OCI-LY1 (cell line): ENCODE data around the gene SNU13.

Experiments
- EZH2 ChIP-seq: fragments of 200-600 bp; sonication (generic), shearing (Covaris generic); IDR thresholded peaks from 2 replicates; pipeline ENCODE4 v1.8.0; 2017; ENCODE audit warnings: borderline replicate concordance, mixed run types, mild to moderate bottlenecking, antibody characterized with exemption, low read length, moderate library complexity, mixed read lengths
- TF ChIP-seq, protein P1 (sequence below): fragments of 200-600 bp; sonication (generic), shearing (Covaris generic); IDR thresholded peaks from 2 replicates; pipeline ENCODE4 v1.5.1; 2017; ENCODE audit warnings: mild to moderate bottlenecking, antibody characterized with exemption, low read length, moderate library complexity, mixed read lengths

DNA sequence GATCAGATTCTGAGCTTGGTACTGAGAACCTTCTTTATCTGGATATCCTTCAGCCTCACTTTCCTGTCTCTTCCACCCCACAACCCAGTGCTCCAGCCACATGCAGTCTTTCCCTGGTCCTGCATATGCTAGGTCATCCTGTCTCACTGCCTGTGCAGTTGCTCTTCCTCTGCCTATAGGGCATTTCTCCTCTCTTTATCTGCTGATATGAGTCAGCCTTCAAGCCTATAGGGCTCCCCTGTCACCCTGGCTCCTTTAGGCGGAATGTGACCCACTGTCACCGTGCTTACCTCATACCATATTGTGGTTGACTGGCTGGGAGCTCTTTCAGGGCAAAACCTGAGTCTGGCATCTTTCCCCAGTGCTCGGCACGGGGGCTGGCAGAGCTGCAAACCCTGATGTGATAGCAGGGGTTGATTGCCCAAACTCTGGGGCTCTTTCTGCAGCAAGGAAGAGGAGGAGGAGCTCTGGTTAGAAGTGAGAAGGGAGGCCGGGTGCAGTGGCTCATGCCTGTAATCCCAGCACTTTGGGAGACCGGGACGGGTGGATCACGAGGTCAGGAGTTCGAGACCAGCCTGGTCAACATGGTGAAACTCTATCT lies 36.9 kb upstream of the SNU13 start:
- no peak for TF ChIP-seq EZH2
- TF ChIP-seq, protein P1, sequence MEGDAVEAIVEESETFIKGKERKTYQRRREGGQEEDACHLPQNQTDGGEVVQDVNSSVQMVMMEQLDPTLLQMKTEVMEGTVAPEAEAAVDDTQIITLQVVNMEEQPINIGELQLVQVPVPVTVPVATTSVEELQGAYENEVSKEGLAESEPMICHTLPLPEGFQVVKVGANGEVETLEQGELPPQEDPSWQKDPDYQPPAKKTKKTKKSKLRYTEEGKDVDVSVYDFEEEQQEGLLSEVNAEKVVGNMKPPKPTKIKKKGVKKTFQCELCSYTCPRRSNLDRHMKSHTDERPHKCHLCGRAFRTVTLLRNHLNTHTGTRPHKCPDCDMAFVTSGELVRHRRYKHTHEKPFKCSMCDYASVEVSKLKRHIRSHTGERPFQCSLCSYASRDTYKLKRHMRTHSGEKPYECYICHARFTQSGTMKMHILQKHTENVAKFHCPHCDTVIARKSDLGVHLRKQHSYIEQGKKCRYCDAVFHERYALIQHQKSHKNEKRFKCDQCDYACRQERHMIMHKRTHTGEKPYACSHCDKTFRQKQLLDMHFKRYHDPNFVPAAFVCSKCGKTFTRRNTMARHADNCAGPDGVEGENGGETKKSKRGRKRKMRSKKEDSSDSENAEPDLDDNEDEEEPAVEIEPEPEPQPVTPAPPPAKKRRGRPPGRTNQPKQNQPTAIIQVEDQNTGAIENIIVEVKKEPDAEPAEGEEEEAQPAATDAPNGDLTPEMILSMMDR: no peak
